Stimulated activated CD8-positive, alpha-beta memory T cell treated with anti-CD3 and anti-CD28 coated beads, Interleukin-7, amount 100 ng/mL, for 48 hours (primary cell): ENCODE data around the gene ZNG1A.
"Not testable (repeated sequence)": the region's sequence is repeated elsewhere in the genome, so short reads cannot be mapped to it uniquely, and the experiment has no call there.

Experiments
- DNase-seq, 2 donors: peaks; one replicate each; pipeline ENCODE4 v3.0.0-alpha.2; 2020; ENCODE audit warnings: low read depth in 1 of 2; ENCODE audit errors: extremely low read depth in 1 of 2

Gene ZNG1A

GRCh38 chr9:99867-100266, 79.0 kb downstream of the ZNG1A start:
- DNase-seq, result not testable (repeated sequence)

- DNase-seq, result not testable (repeated sequence)
Observed at GRCh38 chr9:98775-99174, 80.1 kb downstream of the ZNG1A start.

- not testable (repeated sequence) for DNase-seq
Observed at GRCh38 chr9:94992-95391, 83.9 kb downstream of the ZNG1A start.

GRCh38 chr9:94323-94722, 84.5 kb downstream of the ZNG1A start:
- not testable (repeated sequence) for DNase-seq

GRCh38 chr9:93909-94308, 84.9 kb downstream of the ZNG1A start:
- not testable (repeated sequence) for DNase-seq

- DNase-seq, result not testable (repeated sequence)
Observed at GRCh38 chr9:90851-91250, 88.0 kb downstream of the ZNG1A start.

GRCh38 chr9:88396-89037, 90.3 kb downstream of the ZNG1A start:
- DNase-seq, result not testable (repeated sequence)

- not testable (repeated sequence) for DNase-seq
Observed at GRCh38 chr9:87860-88259, 91.0 kb downstream of the ZNG1A start.

GRCh38 chr9:87105-87504, 91.8 kb downstream of the ZNG1A start:
- not testable (repeated sequence) for DNase-seq

- DNase-seq, result not testable (repeated sequence)
Observed at GRCh38 chr9:86697-87096, 92.2 kb downstream of the ZNG1A start.

- not testable (repeated sequence) for DNase-seq
Observed at GRCh38 chr9:82932-83689, 95.7 kb downstream of the ZNG1A start.

- DNase-seq, result not testable (repeated sequence)
Observed at GRCh38 chr9:78333-78732, 100.5 kb downstream of the ZNG1A start.

- not testable (repeated sequence) for DNase-seq
Observed at GRCh38 chr9:76389-76788, 102.5 kb downstream of the ZNG1A start.

GRCh38 chr9:73900-74525, 104.8 kb downstream of the ZNG1A start:
- not testable (repeated sequence) for DNase-seq

- not testable (repeated sequence) for DNase-seq
Observed at GRCh38 chr9:73076-73899, 105.6 kb downstream of the ZNG1A start.
